Liver (tissue), 3 donors: ENCODE results near the gene PPHLN1.

Experiments
- ATF3 ChIP-seq: IDR thresholded peaks from 2 replicates; pipeline ENCODE4 v1.6.1; 2016; ENCODE audit warnings: antibody characterized with exemption
- CTCF ChIP-seq: fragments of 150-350 bp; IDR thresholded peaks from 2 replicates; pipeline ENCODE4 v1.5.1; 2017; ENCODE audit warnings: improper control_type of control experiment, low read depth, low read length; ENCODE audit not compliant: missing input control
- EGR1 ChIP-seq, 2 donors: IDR thresholded peaks; 2 replicates each; pipeline ENCODE4 v1.6.1; 2016 to 2018; ENCODE audit warnings: antibody characterized with exemption in 2 of 2, low read depth in 2 of 2
- FOXA1 ChIP-seq: IDR thresholded peaks from 2 replicates; pipeline ENCODE4 v1.6.1; 2016; ENCODE audit warnings: antibody characterized with exemption
- GABPA ChIP-seq, 2 donors: IDR thresholded peaks in 1 of 2; conservative IDR thresholded peaks in 1 of 2; 2 replicates each; pipeline ENCODE4 v1.6.1; 2016; ENCODE audit warnings: antibody characterized with exemption in 2 of 2, mild to moderate bottlenecking in 1 of 2, moderate library complexity in 1 of 2
- JUND ChIP-seq, 2 donors: IDR thresholded peaks; 2 replicates each; pipeline ENCODE4 v1.6.1; 2016; ENCODE audit warnings: antibody characterized with exemption in 2 of 2
- MAX ChIP-seq: IDR thresholded peaks from 2 replicates; pipeline ENCODE4 v1.6.1; 2016; ENCODE audit warnings: antibody characterized with exemption
- RAD21 ChIP-seq, 2 donors: IDR thresholded peaks; 2 replicates each; pipeline ENCODE4 v1.6.1; 2016; ENCODE audit warnings: antibody characterized with exemption in 2 of 2, mild to moderate bottlenecking in 2 of 2
- RXRA ChIP-seq, 2 donors: IDR thresholded peaks; 2 replicates each; pipeline ENCODE4 v1.6.1; 2017 to 2018; ENCODE audit warnings: antibody characterized with exemption in 2 of 2, mild to moderate bottlenecking in 1 of 2
- SP1 ChIP-seq: IDR thresholded peaks from 2 replicates; pipeline ENCODE4 v1.6.1; 2018; ENCODE audit warnings: antibody characterized with exemption, mild to moderate bottlenecking
- TAF1 ChIP-seq: conservative IDR thresholded peaks from 2 replicates; pipeline ENCODE4 v1.6.1; 2016; ENCODE audit warnings: antibody characterized with exemption, mild to moderate bottlenecking
- ZBTB33 ChIP-seq: IDR thresholded peaks from 2 replicates; pipeline ENCODE4 v1.6.1; 2016; ENCODE audit warnings: antibody characterized with exemption
- donor health status: healthy.
- donor health status: healthy.

GRCh38 chr12:42332301-42333285 lies 6.6 kb downstream of the PPHLN1 start:
- TF ChIP-seq GABPA (IDR thresholded peaks at IDR 0.05 in 1 of 2, conservative IDR thresholded peaks at IDR 0.05 in 1 of 2) (no peak), CTCF (peak; percentile 61), RAD21 (IDR thresholded peaks at IDR 0.05) (peak; percentile 84 to 86), SP1 (no peak), TAF1 (no peak), RXRA (IDR thresholded peaks at IDR 0.05) (no peak), MAX (no peak), ZBTB33 (no peak), ATF3 (no peak), EGR1 (IDR thresholded peaks at IDR 0.05; ENCODE audit: low read depth in 2 of 2) (no peak), FOXA1 (no peak), JUND (IDR thresholded peaks at IDR 0.05) (no peak)
